Putamen (tissue), 1 donor: ENCODE results near the gene VSNL1.

Experiments
- DNase-seq: peaks from one replicate; pipeline ENCODE4 v3.0.0-alpha.2; 2016; ENCODE audit warnings: low spot score

Gene VSNL1

GRCh38 chr2:17540093-17540812 is at the start of gene VSNL1:
VSNL1 (plus strand) TSS chr2:17540696; CDS start chr2:17592075, 51,379 bp downstream.
- peak; percentile 30 for DNase-seq

GRCh38 chr2:17495590-17495989 is 44.9 kb upstream of the VSNL1 start:
- no peak for DNase-seq

- DNase-seq = no peak
Observed at GRCh38 chr2:17497718-17498117, 42.8 kb upstream of the VSNL1 start.

- DNase-seq = no peak
Observed at GRCh38 chr2:17506736-17507616, 33.5 kb upstream of the VSNL1 start.

GRCh38 chr2:17515652-17516051 is 24.8 kb upstream of the VSNL1 start:
- no peak for DNase-seq

GRCh38 chr2:17517481-17518211 is 22.9 kb upstream of the VSNL1 start:
- no peak for DNase-seq

GRCh38 chr2:17518212-17519154 is 22.0 kb upstream of the VSNL1 start, which contains the start of gene RAD51AP2:
RAD51AP2 (minus strand) TSS chr2:17518440; CDS start chr2:17518415, 25 bp downstream.
- no peak for DNase-seq

- DNase-seq = no peak
Observed at GRCh38 chr2:17519486-17519885, 21.0 kb upstream of the VSNL1 start.

GRCh38 chr2:17520761-17521160 is 19.7 kb upstream of the VSNL1 start:
- DNase-seq = no peak

GRCh38 chr2:17521621-17522020 is 18.9 kb upstream of the VSNL1 start:
- DNase-seq = no peak

- DNase-seq = no peak
Observed at GRCh38 chr2:17522303-17522702, 18.2 kb upstream of the VSNL1 start.

GRCh38 chr2:17529771-17530170 is 10.7 kb upstream of the VSNL1 start:
- DNase-seq = no peak

- no peak for DNase-seq
Observed at GRCh38 chr2:17533546-17533945, 7.0 kb upstream of the VSNL1 start.

- no peak for DNase-seq
Observed at GRCh38 chr2:17536416-17536815, 4.1 kb upstream of the VSNL1 start.

GRCh38 chr2:17538022-17538843 is 2.3 kb upstream of the VSNL1 start:
- DNase-seq = no peak

GRCh38 chr2:17538844-17539554 is 1.5 kb upstream of the VSNL1 start:
- DNase-seq = no peak

- DNase-seq = no peak
Observed at GRCh38 chr2:17539611-17540092, 844 bp upstream of the VSNL1 start.

GRCh38 chr2:17540813-17541530 is 476 bp downstream of the VSNL1 start:
- no peak for DNase-seq

GRCh38 chr2:17541531-17541950 is 1.0 kb downstream of the VSNL1 start:
- DNase-seq = no peak
